Testis (tissue), 3 donors: ENCODE results near the gene LIPN. TPM values are rescaled to one million over a fixed set of nuclear protein-coding genes. Genes with fewer than 3 reads are reported as not detected.

Experiments used
- DNase-seq: peaks from one replicate; pipeline ENCODE4 v3.0.0-alpha.2; 2019
- H3K27ac ChIP-seq, 2 donors: fragments of 200-600 bp; sonication (generic); one replicate each; pipeline ENCODE4 v1.5.1; 2019
- H3K27me3 ChIP-seq: fragments of 200-600 bp; sonication (generic); one replicate; pipeline ENCODE4 v1.5.1; 2019
- H3K36me3 ChIP-seq: fragments of 200-600 bp; sonication (generic); one replicate; pipeline ENCODE4 v1.5.1; 2017; ENCODE audit warnings: low read depth; ENCODE audit errors: missing control alignments
- H3K4me1 ChIP-seq: fragments of 200-600 bp; sonication (generic); one replicate; pipeline ENCODE4 v1.5.1; 2019
- H3K4me3 ChIP-seq, 2 donors: fragments of 200-600 bp; sonication (generic); one replicate each; pipeline ENCODE4 v1.5.1; 2017 to 2019
- H3K9me3 ChIP-seq: fragments of 200-600 bp; sonication (generic); one replicate; pipeline ENCODE4 v1.5.1; 2017
- CTCF ChIP-seq, 3 experiments: fragments of 450-650 bp in 2 of 3; fragments of 200-600 bp in 1 of 3; sonication (generic) in 1 of 3; IDR thresholded peaks; one replicate each; pipeline ENCODE4 v1.5.1; 2016 to 2019; ENCODE audit warnings: antibody characterized with exemption in 3 of 3, mild to moderate bottlenecking in 2 of 3, moderate library complexity in 1 of 3
- POLR2A ChIP-seq: fragments of 450-650 bp; IDR thresholded peaks from one replicate; pipeline ENCODE4 v1.6.1; 2017; ENCODE audit warnings: antibody characterized with exemption, mild to moderate bottlenecking, moderate library complexity
- whole genome bisulfite sequencing, 2 donors: methylation state at CpG; one replicate each; pipeline ENCODE4 v1.1.5; 2018; 5-methylcytosine and 5-hydroxymethylcytosine counted together
- intact Hi-C: fragments of 100-400 bp; cut with DNase I; formaldehyde crosslinking; loops from one replicate; pipeline ENCODE4 v1.15.1; 2023; ENCODE audit warnings: low total_unique reads
- polyA plus RNA-seq: library from polyadenylated mRNA; stranded (reverse); fragments of 350-450 nt; fragmentation: Illumina TruSeq; extraction: RNeasy Lipid Tissue Mini Kit (QIAGEN cat#74804); gene quantifications from one replicate; pipeline ENCODE4 v1.2.3, GENCODE V29; 2014; ENCODE audit warnings: low read depth, low replicate concordance; ENCODE audit not compliant: insufficient read depth
- total RNA-seq, 2 donors: library from RNA; depleted of rRNA; stranded (reverse); fragments of >200 nt; gene quantifications; one replicate each; pipeline ENCODE4 v1.2.3, GENCODE V29; 2016

Gene LIPN
- total and polyA plus RNA-seq, 3 donors from 2014 or later: 0.31 TPM; not detected in 2

- no peak for DNase-seq
- 85 to 90% methylated on average over 5 of the region's 5 CpGs for WGBS, 2 donors
- Histone ChIP-seq H3K36me3 (no peaks in the 10 kb centered on the region), H3K4me3 (no peak overlapping the region), H3K4me1 (no peaks in the 10 kb centered on the region), H3K9me3 (no peaks in the 10 kb centered on the region), H3K27me3 (no peaks in the 10 kb centered on the region), H3K27ac (no peak overlapping the region)
- intact Hi-C loops: no loop called here
- TF ChIP-seq POLR2A: no peak
- no peak for TF ChIP-seq CTCF (IDR thresholded peaks at IDR 0.05)
Observed at GRCh38 chr10:88787463-88787862, 27.6 kb downstream of the LIPN start.

GRCh38 chr10:88788924-88789323, 29.1 kb downstream of the LIPN start:
- H3K9me3 ChIP-seq: no peaks in the 10 kb centered on the region
- intact Hi-C loops: no loop called here

GRCh38 chr10:88791924-88792323, 32.1 kb downstream of the LIPN start:
- Histone ChIP-seq H3K36me3 (no peaks in the 10 kb centered on the region), H3K27ac (no peak overlapping the region), H3K27me3 (no peaks in the 10 kb centered on the region), H3K4me1 (no peaks in the 10 kb centered on the region), H3K9me3 (no peaks in the 10 kb centered on the region), H3K4me3 (no peak overlapping the region)
- intact Hi-C loops: no loop called here
- 59 to 62% methylated on average over 2 of the region's 2 CpGs for WGBS, 2 donors
- peak; percentile 15 for DNase-seq
- TF ChIP-seq POLR2A (no peak), CTCF (IDR thresholded peaks at IDR 0.05) (peak in 2 of 3 experiments; percentile 20 to 28)

More at GRCh38 chr10:88788924-88789323, 29.1 kb downstream of the LIPN start:
- Histone ChIP-seq H3K27me3 (no peaks in the 10 kb centered on the region), H3K4me3 (no peak overlapping the region), H3K27ac (no peak overlapping the region), H3K4me1 (no peaks in the 10 kb centered on the region), H3K36me3 (no peaks in the 10 kb centered on the region)
- no peak for DNase-seq
- TF ChIP-seq CTCF (IDR thresholded peaks at IDR 0.05) (no peak), POLR2A (no peak)

- no peaks in the 10 kb centered on the region for H3K9me3 ChIP-seq
- intact Hi-C loops: no loop called here
- TF ChIP-seq POLR2A: no peak
- no peak for TF ChIP-seq CTCF (IDR thresholded peaks at IDR 0.05)
- no peaks in the 10 kb centered on the region for H3K27me3 ChIP-seq
- no peaks in the 10 kb centered on the region for H3K4me1 ChIP-seq
- 79 to 85% methylated on average over 4 of the region's 4 CpGs for WGBS, 2 donors
- no peak overlapping the region for H3K27ac ChIP-seq
- no peak overlapping the region for H3K4me3 ChIP-seq
- peak; percentile 16 for DNase-seq
- H3K36me3 ChIP-seq: no peaks in the 10 kb centered on the region
Observed at GRCh38 chr10:88792661-88793060, 32.8 kb downstream of the LIPN start.

GRCh38 chr10:88793712-88794299, 34.0 kb downstream of the LIPN start:
- intact Hi-C loops: no loop called here
- DNase-seq: no peak

More at GRCh38 chr10:88793712-88794299, 34.0 kb downstream of the LIPN start:
- Histone ChIP-seq H3K4me3 (no peak overlapping the region), H3K27me3 (no peaks in the 10 kb centered on the region), H3K9me3 (no peaks in the 10 kb centered on the region), H3K4me1 (no peaks in the 10 kb centered on the region), H3K27ac (no peak overlapping the region), H3K36me3 (no peaks in the 10 kb centered on the region)
- TF ChIP-seq CTCF (IDR thresholded peaks at IDR 0.05) (no peak), POLR2A (no peak)
- 70 to 74% methylated on average over 2 of the region's 2 CpGs for WGBS, 2 donors
